ENCODE measurements around the gene TCP10L.
"Not testable (repeated sequence)": the region's sequence is repeated elsewhere in the genome, so short reads cannot be mapped to it uniquely, and the experiment has no call there.

DNA sequence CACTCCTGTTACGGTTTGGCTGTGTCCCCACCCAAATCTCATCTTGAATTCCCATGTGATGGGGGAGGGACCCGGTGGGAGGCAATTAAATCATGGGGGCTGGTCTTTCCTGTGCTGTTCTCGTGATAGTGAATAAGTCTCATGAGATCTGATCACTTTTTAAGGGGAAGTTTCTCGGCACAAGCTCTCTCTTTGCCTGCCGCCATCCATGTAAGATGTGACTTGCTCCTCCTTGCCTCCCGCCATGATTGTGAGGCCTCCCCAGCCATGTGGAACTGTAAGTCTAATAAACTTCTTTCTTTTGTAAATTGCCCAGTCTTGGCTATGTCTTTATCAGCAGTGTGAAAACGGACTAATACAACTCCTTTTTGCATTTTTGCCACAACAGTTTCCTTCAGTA, 54.5 kb downstream of the TCP10L start:
- TF ChIP-seq EZH2 (IDR thresholded peaks at IDR 0.05); POLR2AphosphoS5 (IDR thresholded peaks at IDR 0.05; ENCODE audit: borderline replicate concordance, low read depth, low read length); FOXP2 (optimal IDR thresholded peaks at IDR 0.05; ENCODE audit: control extremely low read depth, extremely low read length, insufficient read depth): not testable (repeated sequence)

Data from SK-N-MC (cell line).